Measurements from ENCODE around the gene PCDHB11.
A peak's percentile ranks its signal among the peaks of the same experiment; 100 is the strongest.
"Not testable (repeated sequence)": the region's sequence is repeated elsewhere in the genome, so short reads cannot be mapped to it uniquely, and the experiment has no call there.

The PCDHB11 gene

GRCh38 chr5:141189131-141189530 lies 10.3 kb upstream of the PCDHB11 start:
- not testable (repeated sequence) for H3K27ac ChIP-seq (ENCODE audit: low read depth, low read length); H3K9ac ChIP-seq (ENCODE audit: low read length); H3K9me3 ChIP-seq (ENCODE audit: control insufficient read depth, insufficient read depth, low read depth, low read length); H3K4me3 ChIP-seq (ENCODE audit: low read depth, low read length); H3K4me1 ChIP-seq (ENCODE audit: control insufficient read depth, insufficient read depth, low read length); H3K27me3 ChIP-seq (ENCODE audit: control insufficient read depth, insufficient read depth, low read length); H3K36me3 ChIP-seq (ENCODE audit: control insufficient read depth, insufficient read depth, low read length)

GRCh38 chr5:141192110-141192725 lies 7.2 kb upstream of the PCDHB11 start, which contains the start of gene PCDHB10:
TSS of gene PCDHB10 (plus strand) at chr5:141192353. CDS start at chr5:141192553, 200 bp downstream.
- H3K27me3 ChIP-seq (ENCODE audit: control insufficient read depth, insufficient read depth, low read length): peaks cover 9% of the 10 kb centered on the region; the same call in 1 of the 2 replicates
- H3K36me3 ChIP-seq (ENCODE audit: control insufficient read depth, insufficient read depth, low read length): no peaks in the 10 kb centered on the region
- H3K27ac ChIP-seq (ENCODE audit: low read depth, low read length): no peak within 1 kb of the TSS
- no peak within 1 kb of the TSS for H3K9ac ChIP-seq (ENCODE audit: low read length)
- 0 out of 2 replicates have a peak, but pooled peaks cover 8% of the 10 kb centered on the region for H3K9me3 ChIP-seq (ENCODE audit: control insufficient read depth, insufficient read depth, low read depth, low read length)
- peak within 1 kb of the TSS; percentile 32; the same call in 1 of the 2 replicates for H3K4me3 ChIP-seq (ENCODE audit: low read depth, low read length)
- no peaks in the 10 kb centered on the region for H3K4me1 ChIP-seq (ENCODE audit: control insufficient read depth, insufficient read depth, low read length)

- H3K27ac ChIP-seq (ENCODE audit: low read depth, low read length); H3K36me3 ChIP-seq (ENCODE audit: control insufficient read depth, insufficient read depth, low read length); H3K9ac ChIP-seq (ENCODE audit: low read length); H3K4me1 ChIP-seq (ENCODE audit: control insufficient read depth, insufficient read depth, low read length); H3K4me3 ChIP-seq (ENCODE audit: low read depth, low read length); H3K27me3 ChIP-seq (ENCODE audit: control insufficient read depth, insufficient read depth, low read length); H3K9me3 ChIP-seq (ENCODE audit: control insufficient read depth, insufficient read depth, low read depth, low read length): not testable (repeated sequence)
Observed at GRCh38 chr5:141194332-141194731, 5.1 kb upstream of the PCDHB11 start.

GRCh38 chr5:141196363-141196762 lies 3.1 kb upstream of the PCDHB11 start:
- Histone ChIP-seq H3K9ac (ENCODE audit: low read length) (no peak overlapping the region), H3K27me3 (ENCODE audit: control insufficient read depth, insufficient read depth, low read length) (peaks cover 9% of the 10 kb centered on the region; the same call in 1 of the 2 replicates), H3K36me3 (ENCODE audit: control insufficient read depth, insufficient read depth, low read length) (no peaks in the 10 kb centered on the region), H3K27ac (ENCODE audit: low read depth, low read length) (no peak overlapping the region), H3K4me1 (ENCODE audit: control insufficient read depth, insufficient read depth, low read length) (no peaks in the 10 kb centered on the region), H3K4me3 (ENCODE audit: low read depth, low read length) (no peak overlapping the region), H3K9me3 (ENCODE audit: control insufficient read depth, insufficient read depth, low read depth, low read length) (0 out of 2 replicates have a peak, but pooled peaks cover 13% of the 10 kb centered on the region)

- H3K27me3 ChIP-seq (ENCODE audit: control insufficient read depth, insufficient read depth, low read length); H3K9ac ChIP-seq (ENCODE audit: low read length); H3K4me1 ChIP-seq (ENCODE audit: control insufficient read depth, insufficient read depth, low read length): not testable (repeated sequence)
Observed at GRCh38 chr5:141201126-141201525, 1.7 kb downstream of the PCDHB11 start.

GRCh38 chr5:141201646-141202045 lies 2.2 kb downstream of the PCDHB11 start:
- not testable (repeated sequence) for H3K27ac ChIP-seq (ENCODE audit: low read depth, low read length); H3K36me3 ChIP-seq (ENCODE audit: control insufficient read depth, insufficient read depth, low read length)

More at GRCh38 chr5:141201126-141201525, 1.7 kb downstream of the PCDHB11 start:
- not testable (repeated sequence) for H3K27ac ChIP-seq (ENCODE audit: low read depth, low read length); H3K4me3 ChIP-seq (ENCODE audit: low read depth, low read length); H3K9me3 ChIP-seq (ENCODE audit: control insufficient read depth, insufficient read depth, low read depth, low read length); H3K36me3 ChIP-seq (ENCODE audit: control insufficient read depth, insufficient read depth, low read length)

GRCh38 chr5:141208478-141208877 lies 9.1 kb downstream of the PCDHB11 start, which contains the start of gene PCDHB12:
TSS of gene PCDHB12 (plus strand) at chr5:141208719. CDS start at chr5:141208908, 189 bp downstream.
- Histone ChIP-seq H3K36me3 (ENCODE audit: control insufficient read depth, insufficient read depth, low read length) (no peaks in the 10 kb centered on the region), H3K4me1 (ENCODE audit: control insufficient read depth, insufficient read depth, low read length) (no peaks in the 10 kb centered on the region), H3K4me3 (ENCODE audit: low read depth, low read length) (no peak within 1 kb of the TSS), H3K27ac (ENCODE audit: low read depth, low read length) (no peak within 1 kb of the TSS), H3K9me3 (ENCODE audit: control insufficient read depth, insufficient read depth, low read depth, low read length) (no peaks in the 10 kb centered on the region), H3K9ac (ENCODE audit: low read length) (no peak within 1 kb of the TSS), H3K27me3 (ENCODE audit: control insufficient read depth, insufficient read depth, low read length) (no peaks in the 10 kb centered on the region; the same call in 1 of the 2 replicates)

More at GRCh38 chr5:141201646-141202045, 2.2 kb downstream of the PCDHB11 start:
- not testable (repeated sequence) for H3K9me3 ChIP-seq (ENCODE audit: control insufficient read depth, insufficient read depth, low read depth, low read length); H3K4me1 ChIP-seq (ENCODE audit: control insufficient read depth, insufficient read depth, low read length); H3K27me3 ChIP-seq (ENCODE audit: control insufficient read depth, insufficient read depth, low read length); H3K4me3 ChIP-seq (ENCODE audit: low read depth, low read length); H3K9ac ChIP-seq (ENCODE audit: low read length)

- not testable (repeated sequence) for H3K4me1 ChIP-seq (ENCODE audit: control insufficient read depth, insufficient read depth, low read length); H3K9me3 ChIP-seq (ENCODE audit: control insufficient read depth, insufficient read depth, low read depth, low read length); H3K36me3 ChIP-seq (ENCODE audit: control insufficient read depth, insufficient read depth, low read length); H3K9ac ChIP-seq (ENCODE audit: low read length); H3K27me3 ChIP-seq (ENCODE audit: control insufficient read depth, insufficient read depth, low read length); H3K27ac ChIP-seq (ENCODE audit: low read depth, low read length); H3K4me3 ChIP-seq (ENCODE audit: low read depth, low read length)
Observed at GRCh38 chr5:141210281-141210680, 10.9 kb downstream of the PCDHB11 start.

- H3K27me3 ChIP-seq (ENCODE audit: control insufficient read depth, insufficient read depth, low read length); H3K9me3 ChIP-seq (ENCODE audit: control insufficient read depth, insufficient read depth, low read depth, low read length); H3K9ac ChIP-seq (ENCODE audit: low read length); H3K4me3 ChIP-seq (ENCODE audit: low read depth, low read length); H3K27ac ChIP-seq (ENCODE audit: low read depth, low read length); H3K36me3 ChIP-seq (ENCODE audit: control insufficient read depth, insufficient read depth, low read length); H3K4me1 ChIP-seq (ENCODE audit: control insufficient read depth, insufficient read depth, low read length): not testable (repeated sequence)
Observed at GRCh38 chr5:141210849-141211248, 11.4 kb downstream of the PCDHB11 start.

- not testable (repeated sequence) for H3K9me3 ChIP-seq (ENCODE audit: control insufficient read depth, insufficient read depth, low read depth, low read length); H3K27ac ChIP-seq (ENCODE audit: low read depth, low read length); H3K36me3 ChIP-seq (ENCODE audit: control insufficient read depth, insufficient read depth, low read length); H3K4me1 ChIP-seq (ENCODE audit: control insufficient read depth, insufficient read depth, low read length); H3K27me3 ChIP-seq (ENCODE audit: control insufficient read depth, insufficient read depth, low read length); H3K9ac ChIP-seq (ENCODE audit: low read length)
- peak within 1 kb of the TSS; percentile 43; the same call in 1 of the 2 replicates for H3K4me3 ChIP-seq (ENCODE audit: low read depth, low read length)
Observed at GRCh38 chr5:141213656-141214339, 14.4 kb downstream of the PCDHB11 start, which contains the start of gene PCDHB13. TSS of gene PCDHB13 (plus strand) at chr5:141213919. CDS start at chr5:141214124, 205 bp downstream.

GRCh38 chr5:141214583-141214982 lies 15.2 kb downstream of the PCDHB11 start:
- not testable (repeated sequence) for H3K27me3 ChIP-seq (ENCODE audit: control insufficient read depth, insufficient read depth, low read length); H3K27ac ChIP-seq (ENCODE audit: low read depth, low read length); H3K9me3 ChIP-seq (ENCODE audit: control insufficient read depth, insufficient read depth, low read depth, low read length); H3K36me3 ChIP-seq (ENCODE audit: control insufficient read depth, insufficient read depth, low read length); H3K4me3 ChIP-seq (ENCODE audit: low read depth, low read length); H3K9ac ChIP-seq (ENCODE audit: low read length); H3K4me1 ChIP-seq (ENCODE audit: control insufficient read depth, insufficient read depth, low read length)
